RWPE2 (cell line): ENCODE measurements around the gene RNF166.

ENCODE experiments used
- ATAC-seq: fragments of 200-7000 bp; cut with Tn5 transposase; 3 replicates; pipeline ENCODE4 v1.9.1; 2021; ENCODE audit warnings: low read depth
- DNase-seq: peaks from one replicate; pipeline ENCODE4 v3.0.0-alpha.2; 2020; ENCODE audit warnings: low spot score
- H3K27ac ChIP-seq: fragments of 450-650 bp; 2 replicates; pipeline ENCODE4 v1.5.1; 2017; ENCODE audit warnings: mild to moderate bottlenecking; ENCODE audit not compliant: poor library complexity, severe bottlenecking
- H3K27me3 ChIP-seq: fragments of 250-450 bp; sonication (Bioruptor Pico); 2 replicates; pipeline ENCODE4 v1.5.1; 2021; ENCODE audit warnings: mild to moderate bottlenecking, moderate library complexity; ENCODE audit not compliant: insufficient read depth, poor library complexity, severe bottlenecking
- H3K36me3 ChIP-seq: fragments of 250-450 bp; sonication (Bioruptor Pico); 2 replicates; pipeline ENCODE4 v1.5.1; 2020; ENCODE audit warnings: low read depth, mild to moderate bottlenecking, moderate library complexity
- H3K4me1 ChIP-seq: fragments of 250-450 bp; sonication (Bioruptor Pico); 2 replicates; pipeline ENCODE4 v1.5.1; 2021; ENCODE audit warnings: mild to moderate bottlenecking, moderate library complexity; ENCODE audit not compliant: insufficient read depth, poor library complexity, severe bottlenecking
- H3K4me3 ChIP-seq: fragments of 250-450 bp; sonication (Bioruptor Pico); 2 replicates; pipeline ENCODE4 v1.5.1; 2021; ENCODE audit warnings: mild to moderate bottlenecking, moderate library complexity; ENCODE audit not compliant: severe bottlenecking
- H3K9me3 ChIP-seq: fragments of 250-450 bp; sonication (Bioruptor Pico); 2 replicates; pipeline ENCODE4 v1.5.1; 2021; ENCODE audit warnings: mild to moderate bottlenecking, moderate library complexity; ENCODE audit not compliant: severe bottlenecking
- CTCF ChIP-seq: fragments of 450-650 bp; IDR thresholded peaks from one replicate; pipeline ENCODE4 v1.5.1; 2017; ENCODE audit warnings: mild to moderate bottlenecking, moderate library complexity; ENCODE audit not compliant: poor library complexity, severe bottlenecking

The RNF166 gene

GRCh38 chr16:88690341-88691128 lies 15.7 kb downstream of the RNF166 start:
- ATAC-seq (no peak), DNase-seq (no peak)
- H3K9me3 ChIP-seq = no peaks in the 10 kb centered on the region
- H3K27me3 ChIP-seq = peaks cover 21% of the 10 kb centered on the region
- no peak overlapping the region for H3K27ac ChIP-seq
- H3K4me3 ChIP-seq = no peak overlapping the region
- H3K4me1 ChIP-seq = no peaks in the 10 kb centered on the region
- TF ChIP-seq CTCF = no peak
- H3K36me3 ChIP-seq = no peaks in the 10 kb centered on the region

- ATAC-seq (peak; percentile 20; the same call in 2 of the 3 replicates), DNase-seq (no peak)
- Histone ChIP-seq H3K4me3 (no peak overlapping the region), H3K27me3 (peaks cover 24% of the 10 kb centered on the region), H3K36me3 (no peaks in the 10 kb centered on the region), H3K4me1 (no peaks in the 10 kb centered on the region), H3K27ac (no peak overlapping the region), H3K9me3 (no peaks in the 10 kb centered on the region)
- no peak for TF ChIP-seq CTCF
These were observed 18.0 kb downstream of the RNF166 start for GRCh38 chr16:88688013-88688778.

- Histone ChIP-seq H3K36me3 (no peaks in the 10 kb centered on the region), H3K9me3 (no peaks in the 10 kb centered on the region), H3K4me3 (no peak overlapping the region), H3K27me3 (peaks cover 24% of the 10 kb centered on the region), H3K4me1 (no peaks in the 10 kb centered on the region), H3K27ac (no peak overlapping the region)
- TF ChIP-seq CTCF = no peak
- ATAC-seq = no peak
- DNase-seq = no peak
These were observed 18.6 kb downstream of the RNF166 start for GRCh38 chr16:88687676-88688012.

- Histone ChIP-seq H3K4me1 (no peaks in the 10 kb centered on the region), H3K9me3 (no peaks in the 10 kb centered on the region), H3K27me3 (peaks cover 24% of the 10 kb centered on the region), H3K36me3 (no peaks in the 10 kb centered on the region), H3K4me3 (no peak overlapping the region), H3K27ac (no peak overlapping the region)
- no peak for TF ChIP-seq CTCF
- DNase-seq (no peak), ATAC-seq (no peak)
These were observed 19.0 kb downstream of the RNF166 start for GRCh38 chr16:88687254-88687576.
